ENCODE results near the gene ELP1.

GRCh38 chr9:108919517-108919916, 14.4 kb downstream of the ELP1 start:
- TF ChIP-seq NR2C2 (CRISPR knock-in tag; IDR thresholded peaks at IDR 0.05) = no peak
- no peak for TF ChIP-seq MYBL2 (CRISPR knock-in tag; IDR thresholded peaks at IDR 0.05)
- no peak for TF ChIP-seq PREB (CRISPR knock-in tag; IDR thresholded peaks at IDR 0.05; ENCODE audit: borderline replicate concordance)
- no peak for TF ChIP-seq NFE2L1 (CRISPR knock-in tag; IDR thresholded peaks at IDR 0.05)
- TF ChIP-seq CTCF (IDR thresholded peaks at IDR 0.05) = no peak
- TF ChIP-seq IRF1 (CRISPR knock-in tag; IDR thresholded peaks at IDR 0.05) = no peak
- no peak for TF ChIP-seq CREB1 (CRISPR knock-in tag; IDR thresholded peaks at IDR 0.05)
- no peak for TF ChIP-seq CREM (CRISPR knock-in tag; IDR thresholded peaks at IDR 0.05)
- no peak for TF ChIP-seq ATF6 (CRISPR knock-in tag; IDR thresholded peaks at IDR 0.05)
- TF ChIP-seq ZNF263 (CRISPR knock-in tag; IDR thresholded peaks at IDR 0.05; ENCODE audit: low read depth) = no peak
- no peak for TF ChIP-seq ZNF671 (CRISPR knock-in tag; IDR thresholded peaks at IDR 0.05)
- no peak for TF ChIP-seq SOX15 (CRISPR knock-in tag; IDR thresholded peaks at IDR 0.05)
- no peak for TF ChIP-seq ATF2 (CRISPR knock-in tag; IDR thresholded peaks at IDR 0.05; ENCODE audit: borderline replicate concordance, low read depth)

Data from WTC11 (cell line).